Endothelial cell of umbilical vein (primary cell): ENCODE measurements around the gene SOHLH1. TPM values are rescaled to one million over a fixed set of nuclear protein-coding genes. Genes with fewer than 3 reads are reported as not detected.

Experiments
- BruUV-seq: library from RNA; stranded (reverse); fragments of 400-500 nt; replicated peaks from 2 replicates; lab custom pipeline; 2021; lab: Mats Ljungman, UMichigan
- CTCF ChIA-PET: fragments of 300-600, 350-600 bp; sonication (Branson Sonifier 250); formaldehyde crosslinking; loops from one replicate; lab custom pipeline; 2021; ENCODE audit warnings: antibody characterized with exemption, inconsistent platforms; lab: Charles Lee
- POLR2A ChIA-PET: fragments of 300-600, 350-600 bp; sonication (Branson Sonifier 250); formaldehyde crosslinking; loops from one replicate; lab custom pipeline; 2021; ENCODE audit warnings: antibody characterized with exemption, inconsistent platforms; lab: Charles Lee
- DNase-seq: peaks from one replicate; pipeline ENCODE4 v3.0.0-alpha.2; 2011; ENCODE audit warnings: low read depth, low spot score
- FAIRE-seq: peaks from 2 replicates; lab custom pipeline; 2011; peaks lifted over from hg19 to GRCh38; lab: Jason Lieb, UNC
- H2AFZ ChIP-seq: 2 replicates; pipeline ENCODE4 v1.6.0; 2012; ENCODE audit warnings: low read depth, low read length, control low read depth, inconsistent platforms
- H3K27ac ChIP-seq: 2 replicates; pipeline ENCODE4 v1.5.1; 2011; ENCODE audit warnings: low read depth, mild to moderate bottlenecking, control low read depth, low read length, moderate library complexity; ENCODE audit not compliant: insufficient read depth
- H3K27me3 ChIP-seq, 2 experiments: 2 replicates each; pipeline versions ENCODE4 v1.6.0 to v1.6.1; 2011; ENCODE audit warnings: low read length in 2 of 2, mixed read lengths in 1 of 2; ENCODE audit not compliant: control insufficient read depth in 2 of 2, insufficient read depth in 2 of 2
- H3K36me3 ChIP-seq, 2 experiments: 2 replicates in 1 of 2; 3 replicates in 1 of 2; pipeline ENCODE4 v1.5.1; 2011; ENCODE audit warnings: low read length in 2 of 2, mild to moderate bottlenecking in 1 of 2, moderate library complexity in 1 of 2; ENCODE audit not compliant: control insufficient read depth in 2 of 2, insufficient read depth in 2 of 2; ENCODE audit errors: extremely low read depth in 1 of 2
- H3K4me1 ChIP-seq: 3 replicates; pipeline ENCODE4 v1.5.1; 2011; ENCODE audit warnings: mild to moderate bottlenecking, low read length; ENCODE audit not compliant: control insufficient read depth, insufficient read depth; ENCODE audit errors: extremely low read depth
- H3K4me2 ChIP-seq: 2 replicates; pipeline ENCODE4 v1.6.1; 2011; ENCODE audit warnings: low read length, control low read depth, mixed read lengths; ENCODE audit not compliant: insufficient read depth
- H3K4me3 ChIP-seq, 3 experiments: fragments of 200-600 bp in 1 of 3; sonication (generic), shearing (Covaris generic) in 1 of 3; replicated peaks in 1 of 3; 2 replicates each; pipeline ENCODE4 v1.5.1; 2011 to 2016; ENCODE audit warnings: control low read depth in 3 of 3, low read length in 3 of 3, mild to moderate bottlenecking in 2 of 3, inconsistent platforms in 1 of 3, low read depth in 1 of 3, moderate library complexity in 1 of 3; ENCODE audit not compliant: insufficient read depth in 1 of 3
- H3K79me2 ChIP-seq: 2 replicates; pipeline ENCODE4 v1.6.0; 2012; ENCODE audit warnings: low read length, inconsistent platforms; ENCODE audit not compliant: control insufficient read depth, insufficient read depth
- H3K9ac ChIP-seq: replicated peaks from 2 replicates; pipeline ENCODE3; 2011; ENCODE audit warnings: low read length, control low read depth; ENCODE audit not compliant: insufficient read depth; ENCODE audit errors: extremely low read depth
- H3K9me1 ChIP-seq: replicated peaks from 3 replicates; pipeline ENCODE4 v1.6.0; 2011; ENCODE audit warnings: mild to moderate bottlenecking, low read length; ENCODE audit not compliant: control insufficient read depth, insufficient read depth; ENCODE audit errors: extremely low read depth
- H3K9me3 ChIP-seq: replicated peaks from 2 replicates; pipeline ENCODE4 v1.5.1; 2012; ENCODE audit warnings: low read length, inconsistent platforms; ENCODE audit not compliant: control insufficient read depth, insufficient read depth
- H4K20me1 ChIP-seq: replicated peaks from 2 replicates; pipeline ENCODE3; 2011; ENCODE audit warnings: mild to moderate bottlenecking, low read length; ENCODE audit not compliant: control insufficient read depth, insufficient read depth; ENCODE audit errors: extremely low read depth
- EZH2 ChIP-seq: IDR thresholded peaks from 2 replicates; pipeline ENCODE4 v1.6.1; 2012; ENCODE audit warnings: borderline replicate concordance, low read depth, mild to moderate bottlenecking, moderate library complexity, low read length, inconsistent platforms; ENCODE audit not compliant: severe bottlenecking
- FOS ChIP-seq: IDR thresholded peaks from 2 replicates; pipeline ENCODE4 v1.6.1; 2011; ENCODE audit warnings: mild to moderate bottlenecking, low read length, moderate library complexity, borderline replicate concordance; ENCODE audit not compliant: insufficient read depth
- GATA2 ChIP-seq: IDR thresholded peaks from 2 replicates; pipeline ENCODE4 v1.7.0; 2011; ENCODE audit warnings: low read depth, mild to moderate bottlenecking, moderate library complexity, mixed read lengths, low read length; ENCODE audit not compliant: insufficient read length, insufficient read depth
- JUN ChIP-seq: IDR thresholded peaks from 2 replicates; pipeline ENCODE4 v1.6.1; 2011; ENCODE audit warnings: borderline replicate concordance, low read depth; ENCODE audit not compliant: insufficient read length, insufficient read depth
- MYC ChIP-seq: IDR thresholded peaks from one replicate; pipeline ENCODE4 v1.6.1; 2011; ENCODE audit warnings: mild to moderate bottlenecking, low read depth, low read length
- POLR2A ChIP-seq: IDR thresholded peaks from 2 replicates; pipeline ENCODE4 v1.6.1; 2012; ENCODE audit warnings: low read depth, mild to moderate bottlenecking, control low read depth, low read length
- POLR2AphosphoS5 ChIP-seq: IDR thresholded peaks from 2 replicates; pipeline ENCODE4 v1.6.1; 2012; ENCODE audit warnings: low read depth, mild to moderate bottlenecking, control low read depth, low read length, moderate library complexity; ENCODE audit not compliant: insufficient read depth
- dilution Hi-C: fragments of 300-500 bp; cut with MboI; formaldehyde crosslinking; loops from one replicate; pipeline ENCODE4 v1.15.0; 2019; ENCODE audit warnings: low sequenced_read_pairs; ENCODE audit not compliant: extremely low pct_ligation_motif_present
- intact Hi-C: fragments of 100-400 bp; cut with micrococcal nuclease; formaldehyde crosslinking; loops from one replicate; pipeline ENCODE4 v1.10.0; 2022
- polyA plus RNA-seq, 4 experiments: library from polyadenylated mRNA; depleted of rRNA in 3 of 4; stranded (reverse) in 3 of 4; unstranded in 1 of 4; fragments of >200 nt; gene quantifications; 2 replicates each; pipeline versions ENCODE4 v1.2.1 to v1.2.3, GENCODE V29; 2011 to 2012; ENCODE audit warnings: missing spikeins in 1 of 4
- total RNA-seq: library from RNA; stranded (reverse); gene quantifications from 2 replicates; pipeline ENCODE4 v1.2.3, GENCODE V29; 2021
- TF ChIP-seq, protein P1 (sequence below), 2 donors: IDR thresholded peaks; 1 replicate in 1 of 2; 2 replicates in 1 of 2; pipeline ENCODE4 v1.5.1; 2011; ENCODE audit warnings: low read length in 2 of 2, mild to moderate bottlenecking in 2 of 2, moderate library complexity in 2 of 2, control low read depth in 1 of 2, inconsistent platforms in 1 of 2, low read depth in 1 of 2; ENCODE audit not compliant: insufficient read depth in 1 of 2; ENCODE audit errors: extremely low read depth in 1 of 2
- TF ChIP-seq, protein P2 (sequence below): IDR thresholded peaks from 2 replicates; pipeline ENCODE4 v1.6.1; 2011; ENCODE audit not compliant: insufficient read depth, insufficient read length

The SOHLH1 gene
- total and polyA plus RNA-seq, 2 donors (not counting 3 experiments of a cell fraction or from before 2014, with no cell fraction given) = not detected

DNA sequence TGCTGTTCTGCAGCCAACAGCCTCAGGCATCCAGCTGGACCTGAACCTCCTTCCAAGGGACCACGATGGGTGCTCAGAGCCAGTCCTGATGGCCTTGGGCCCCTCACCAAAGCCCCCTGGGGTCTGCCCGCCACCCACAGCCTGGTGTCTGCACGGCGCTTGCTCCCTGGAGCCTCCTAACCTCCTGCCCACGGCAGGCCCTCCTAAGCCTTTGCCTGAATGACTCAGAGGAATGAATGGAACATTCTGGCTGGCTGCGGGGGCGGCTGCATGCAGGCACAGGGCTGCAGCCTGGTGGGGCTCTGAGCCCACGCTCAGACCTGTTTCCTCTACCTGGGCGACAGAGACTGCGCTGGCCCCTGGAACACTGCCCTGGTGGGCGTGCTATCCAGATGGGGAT is 6.9 kb downstream of the SOHLH1 start:
- DNase-seq = no peak
- Histone ChIP-seq H3K9me1 (no peaks in the 10 kb centered on the region), H4K20me1 (no peaks in the 10 kb centered on the region), H3K9me3 (no peaks in the 10 kb centered on the region), H3K27ac (no peak overlapping the region), H3K9ac (no peak overlapping the region), H3K79me2 (no peaks in the 10 kb centered on the region), H2AFZ (no peak overlapping the region), H3K36me3 (no peaks in the 10 kb centered on the region), H3K4me2 (no peak overlapping the region), H3K27me3 (no peaks in the 10 kb centered on the region), H3K4me1 (no peaks in the 10 kb centered on the region), H3K4me3 (no peak overlapping the region)
- intact Hi-C loops (no loop called here), dilution Hi-C loops (no loop called here)
- POLR2A ChIA-PET = no interaction called here
- TF ChIP-seq, protein P1, sequence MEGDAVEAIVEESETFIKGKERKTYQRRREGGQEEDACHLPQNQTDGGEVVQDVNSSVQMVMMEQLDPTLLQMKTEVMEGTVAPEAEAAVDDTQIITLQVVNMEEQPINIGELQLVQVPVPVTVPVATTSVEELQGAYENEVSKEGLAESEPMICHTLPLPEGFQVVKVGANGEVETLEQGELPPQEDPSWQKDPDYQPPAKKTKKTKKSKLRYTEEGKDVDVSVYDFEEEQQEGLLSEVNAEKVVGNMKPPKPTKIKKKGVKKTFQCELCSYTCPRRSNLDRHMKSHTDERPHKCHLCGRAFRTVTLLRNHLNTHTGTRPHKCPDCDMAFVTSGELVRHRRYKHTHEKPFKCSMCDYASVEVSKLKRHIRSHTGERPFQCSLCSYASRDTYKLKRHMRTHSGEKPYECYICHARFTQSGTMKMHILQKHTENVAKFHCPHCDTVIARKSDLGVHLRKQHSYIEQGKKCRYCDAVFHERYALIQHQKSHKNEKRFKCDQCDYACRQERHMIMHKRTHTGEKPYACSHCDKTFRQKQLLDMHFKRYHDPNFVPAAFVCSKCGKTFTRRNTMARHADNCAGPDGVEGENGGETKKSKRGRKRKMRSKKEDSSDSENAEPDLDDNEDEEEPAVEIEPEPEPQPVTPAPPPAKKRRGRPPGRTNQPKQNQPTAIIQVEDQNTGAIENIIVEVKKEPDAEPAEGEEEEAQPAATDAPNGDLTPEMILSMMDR (IDR thresholded peaks at IDR 0.05; ENCODE audit: extremely low read depth in 1 of 2, insufficient read depth in 1 of 2, low read depth in 1 of 2, low read length in 2 of 2) = no peak
- TF ChIP-seq MYC (no peak), JUN (no peak), FOS (no peak), GATA2 (no peak), POLR2A (no peak), POLR2AphosphoS5 (no peak), EZH2 (no peak)
- TF ChIP-seq, protein P2, sequence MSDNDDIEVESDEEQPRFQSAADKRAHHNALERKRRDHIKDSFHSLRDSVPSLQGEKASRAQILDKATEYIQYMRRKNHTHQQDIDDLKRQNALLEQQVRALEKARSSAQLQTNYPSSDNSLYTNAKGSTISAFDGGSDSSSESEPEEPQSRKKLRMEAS = no peak
- CTCF ChIA-PET = no interaction called here
- no TSS peak for BruUV-seq
- FAIRE-seq = no peak
